ENCODE results near the gene STMP1.
"Not testable (repeated sequence)": the region's sequence is repeated elsewhere in the genome, so short reads cannot be mapped to it uniquely, and the experiment has no call there.

The STMP1 gene

GRCh38 chr7:135650831-135651573 is 11.3 kb upstream of the STMP1 start:
- peaks cover 20 to 22% of the 10 kb centered on the region in 2 donors for H3K36me3 Mint-ChIP-seq

GRCh38 chr7:135653340-135654080 is 8.8 kb upstream of the STMP1 start:
- no peaks in the 10 kb centered on the region for H3K4me1 Mint-ChIP-seq
- no peak overlapping the region for H3K27ac Mint-ChIP-seq
- no peak overlapping the region for H3K4me3 Mint-ChIP-seq
- DNase-seq (no peak), ATAC-seq (replicated peaks) (no peak)
- no peaks in the 10 kb centered on the region for H3K9me3 Mint-ChIP-seq
- H3K36me3 Mint-ChIP-seq = peaks cover 17 to 19% of the 10 kb centered on the region in 2 donors
- H3K27me3 Mint-ChIP-seq = no peaks in the 10 kb centered on the region

More at GRCh38 chr7:135650831-135651573, 11.3 kb upstream of the STMP1 start:
- no peaks in the 10 kb centered on the region for H3K27me3 Mint-ChIP-seq
- H3K27ac Mint-ChIP-seq = no peak overlapping the region
- no peaks in the 10 kb centered on the region for H3K4me1 Mint-ChIP-seq
- H3K4me3 Mint-ChIP-seq = no peak overlapping the region
- DNase-seq = no peak
- no peaks in the 10 kb centered on the region for H3K9me3 Mint-ChIP-seq
- ATAC-seq (replicated peaks) = no peak

DNA sequence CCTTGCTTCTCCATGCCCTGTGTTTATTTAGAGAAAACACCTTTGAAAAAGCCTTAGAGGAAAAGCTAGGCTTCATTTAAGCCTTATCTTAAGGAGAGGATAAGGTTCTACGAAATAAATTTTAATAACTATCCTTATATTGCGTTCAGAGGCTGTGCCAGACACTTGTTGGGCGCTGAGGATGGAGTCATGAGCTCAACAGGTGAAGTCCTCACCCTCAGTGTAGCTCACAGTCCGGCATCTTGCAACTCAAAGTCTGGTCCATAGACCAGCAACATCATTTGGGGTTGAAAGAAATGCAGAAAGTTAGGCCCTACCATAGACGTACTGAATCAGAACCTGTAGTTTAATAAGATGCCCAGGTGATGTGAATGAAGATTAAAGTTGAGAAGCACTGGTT is 3.8 kb upstream of the STMP1 start:
- H3K27me3 Mint-ChIP-seq = no peaks in the 10 kb centered on the region
- DNase-seq (no peak), ATAC-seq (replicated peaks) (no peak)
- peaks cover 8 to 11% of the 10 kb centered on the region in 2 donors for H3K4me1 Mint-ChIP-seq
- peaks cover 11 to 19% of the 10 kb centered on the region in 2 donors for H3K36me3 Mint-ChIP-seq
- H3K4me3 Mint-ChIP-seq = no peak overlapping the region
- peaks cover 0 to 3% of the 10 kb centered on the region in 2 donors for H3K9me3 Mint-ChIP-seq
- H3K27ac Mint-ChIP-seq = no peak overlapping the region

DNA sequence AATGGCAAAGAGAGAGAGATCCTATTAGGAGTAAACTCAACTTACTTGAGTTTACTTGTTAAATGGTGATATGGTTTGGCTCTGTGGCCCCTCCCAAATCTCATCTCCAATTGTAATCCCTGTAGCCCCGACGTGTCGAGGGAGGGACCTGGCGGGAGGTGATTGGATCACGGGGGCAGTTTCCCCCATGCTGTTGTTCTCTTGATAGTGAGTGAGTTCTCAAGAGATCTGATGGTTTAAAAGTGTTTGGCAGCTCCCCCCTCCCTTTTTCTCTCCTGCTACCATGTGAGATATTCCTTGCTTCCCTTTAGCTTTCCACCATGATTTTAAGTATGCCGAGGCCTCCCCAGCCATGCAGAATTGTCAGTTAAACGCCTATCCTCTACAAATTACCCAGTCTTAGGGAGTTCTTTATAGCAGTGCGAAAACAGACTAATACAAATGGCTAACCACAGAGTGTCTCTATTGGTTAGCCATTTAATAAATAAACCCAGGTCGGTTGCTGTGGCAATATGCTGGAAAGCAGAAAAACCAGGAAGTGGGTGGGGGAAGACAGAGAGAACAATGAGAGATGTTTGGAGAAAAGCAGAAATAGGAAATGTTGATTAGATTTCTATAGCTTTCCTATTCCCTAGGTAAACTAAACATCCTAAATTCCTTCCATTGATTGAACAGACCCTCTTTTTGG is 3.0 kb upstream of the STMP1 start:
- DNase-seq (no peak), ATAC-seq (replicated peaks) (no peak)
- Mint-ChIP-seq H3K4me1 (peaks cover 11 to 16% of the 10 kb centered on the region in 2 donors), H3K27ac (no peak overlapping the region), H3K9me3 (peaks cover 0 to 3% of the 10 kb centered on the region in 2 donors), H3K36me3 (peaks cover 11 to 19% of the 10 kb centered on the region in 2 donors), H3K4me3 (no peak overlapping the region), H3K27me3 (no peaks in the 10 kb centered on the region)

DNA sequence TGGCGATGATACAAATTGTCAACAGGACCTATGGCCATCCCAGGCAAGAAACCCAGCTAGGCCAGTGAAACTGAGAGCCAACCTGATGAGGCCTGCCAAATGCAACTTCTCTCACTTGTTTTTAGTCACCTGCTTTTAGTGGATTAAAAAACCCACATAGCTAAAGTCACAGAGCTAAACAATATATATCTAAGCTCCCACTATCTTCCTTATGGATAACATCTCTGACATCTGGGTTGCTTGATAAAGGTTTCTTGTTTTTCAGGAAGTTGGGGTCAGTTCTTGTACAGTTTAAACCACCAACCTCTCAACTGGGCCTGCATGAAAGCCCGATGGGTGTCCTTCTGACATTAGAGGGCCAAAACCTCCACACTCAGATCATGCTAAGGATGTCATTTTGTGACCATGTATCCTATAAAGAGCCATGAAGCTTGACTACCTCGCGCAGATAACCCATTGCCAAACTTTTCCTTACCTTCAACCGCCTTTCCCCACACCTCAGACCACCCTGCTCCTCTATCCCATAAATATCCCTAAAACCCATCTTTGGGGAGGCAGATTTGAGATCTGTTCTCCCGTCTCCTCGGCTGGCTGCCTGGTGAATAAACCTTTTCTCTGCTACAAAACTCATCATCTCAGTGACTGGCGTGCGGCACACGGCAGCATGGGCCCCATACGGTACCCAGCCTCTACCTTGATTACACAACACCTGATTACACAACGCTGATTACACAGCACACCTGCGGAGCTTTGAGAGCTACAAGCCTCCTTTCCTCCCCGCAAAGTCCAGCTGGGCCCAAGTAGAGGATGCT is 797 bp upstream of the STMP1 start:
- Mint-ChIP-seq H3K27me3 (no peaks in the 10 kb centered on the region), H3K9me3 (peaks cover 0 to 3% of the 10 kb centered on the region in 2 donors), H3K4me3 (peak overlapping the region; percentile 90 to 93), H3K36me3 (peaks cover 16 to 29% of the 10 kb centered on the region in 2 donors), H3K4me1 (peaks cover 20 to 34% of the 10 kb centered on the region in 2 donors), H3K27ac (peak overlapping the region; percentile 91)
- DNase-seq = no peak
- ATAC-seq (replicated peaks) = peak; percentile 13

GRCh38 chr7:135662123-135662372 is 266 bp upstream of the STMP1 start:
- Mint-ChIP-seq H3K4me3 (peak overlapping the region; percentile 90 to 93), H3K27ac (peak overlapping the region; percentile 91), H3K9me3 (peaks cover 0 to 3% of the 10 kb centered on the region in 2 donors), H3K4me1 (peaks cover 25 to 39% of the 10 kb centered on the region in 2 donors), H3K27me3 (no peaks in the 10 kb centered on the region), H3K36me3 (peaks cover 19 to 34% of the 10 kb centered on the region in 2 donors)
- ATAC-seq (replicated peaks) = no peak
- no peak for DNase-seq

- peak overlapping the region; percentile 85 for H3K27ac Mint-ChIP-seq
- DNase-seq (no peak), ATAC-seq (replicated peaks) (no peak)
- no peaks in the 10 kb centered on the region for H3K27me3 Mint-ChIP-seq
- peak overlapping the region; percentile 63 to 93 for H3K4me3 Mint-ChIP-seq
- H3K36me3 Mint-ChIP-seq = peaks cover 29 to 45% of the 10 kb centered on the region in 2 donors
- peaks cover 32 to 39% of the 10 kb centered on the region in 2 donors for H3K4me1 Mint-ChIP-seq
- peaks cover 3 to 4% of the 10 kb centered on the region in 2 donors for H3K9me3 Mint-ChIP-seq
These were observed 1.8 kb downstream of the STMP1 start for GRCh38 chr7:135664046-135664589.

GRCh38 chr7:135665042-135665441 is 2.7 kb downstream of the STMP1 start:
- Mint-ChIP-seq H3K27me3 (no peaks in the 10 kb centered on the region), H3K9me3 (peaks cover 4% of the 10 kb centered on the region in 2 donors), H3K36me3 (peaks cover 28 to 48% of the 10 kb centered on the region in 2 donors), H3K4me1 (peaks cover 32 to 46% of the 10 kb centered on the region in 2 donors), H3K4me3 (no peak overlapping the region), H3K27ac (no peak overlapping the region)
- DNase-seq (no peak), ATAC-seq (replicated peaks) (no peak)

DNA sequence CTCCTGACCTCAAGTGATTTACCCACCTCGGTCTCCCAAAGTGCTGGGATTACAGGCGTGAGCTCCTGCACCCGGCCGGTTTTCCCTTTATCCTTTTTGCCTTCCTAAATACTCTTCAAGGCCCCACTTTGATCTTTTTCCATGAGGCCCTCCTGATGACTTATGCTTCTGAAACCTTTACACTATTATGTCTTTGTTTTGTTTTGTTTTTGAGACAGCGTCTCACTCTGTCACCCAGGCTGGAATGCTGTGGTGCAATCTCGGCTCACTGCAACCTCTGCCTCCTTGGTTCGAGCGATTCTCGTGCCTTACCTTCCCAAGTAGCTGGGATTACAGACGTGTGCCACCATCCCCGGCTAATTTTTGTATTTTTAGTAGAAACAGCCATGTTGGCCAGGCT is 3.8 kb downstream of the STMP1 start:
- ATAC-seq (replicated peaks) (no peak), DNase-seq (no peak)
- peak overlapping the region; percentile 26 for H3K27ac Mint-ChIP-seq
- H3K9me3 Mint-ChIP-seq = peaks cover 4% of the 10 kb centered on the region in 2 donors
- H3K27me3 Mint-ChIP-seq = no peaks in the 10 kb centered on the region
- H3K4me3 Mint-ChIP-seq = no peak overlapping the region
- H3K36me3 Mint-ChIP-seq = peaks cover 26 to 46% of the 10 kb centered on the region in 2 donors
- peaks cover 32 to 47% of the 10 kb centered on the region in 2 donors for H3K4me1 Mint-ChIP-seq

DNA sequence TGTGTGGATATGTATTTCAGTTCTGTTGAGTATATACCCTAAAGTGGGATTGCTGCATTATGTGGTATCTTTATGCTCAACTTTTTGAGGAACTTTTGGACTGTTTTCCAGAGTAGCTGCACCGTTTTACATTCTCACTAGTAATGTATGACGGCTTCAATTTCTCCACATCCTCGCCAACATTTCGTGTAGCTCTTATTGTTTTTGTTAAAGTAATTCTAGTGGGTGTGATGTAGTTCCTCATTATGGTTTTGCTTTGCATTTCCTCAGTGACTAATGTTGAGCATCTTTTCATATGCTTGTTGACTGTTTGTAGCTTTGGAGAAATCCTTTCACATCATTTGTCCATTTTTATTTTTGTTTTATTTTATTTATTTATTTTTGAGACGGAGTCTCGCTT is 4.5 kb downstream of the STMP1 start:
- peak overlapping the region; percentile 26 for H3K27ac Mint-ChIP-seq
- H3K9me3 Mint-ChIP-seq = peaks cover 2 to 4% of the 10 kb centered on the region in 2 donors
- peaks cover 25 to 43% of the 10 kb centered on the region in 2 donors for H3K36me3 Mint-ChIP-seq
- no peaks in the 10 kb centered on the region for H3K27me3 Mint-ChIP-seq
- ATAC-seq (replicated peaks) (peak in 1 of 2 donors; percentile 39), DNase-seq (no peak)
- peaks cover 29 to 47% of the 10 kb centered on the region in 2 donors for H3K4me1 Mint-ChIP-seq
- no peak overlapping the region for H3K4me3 Mint-ChIP-seq

DNA sequence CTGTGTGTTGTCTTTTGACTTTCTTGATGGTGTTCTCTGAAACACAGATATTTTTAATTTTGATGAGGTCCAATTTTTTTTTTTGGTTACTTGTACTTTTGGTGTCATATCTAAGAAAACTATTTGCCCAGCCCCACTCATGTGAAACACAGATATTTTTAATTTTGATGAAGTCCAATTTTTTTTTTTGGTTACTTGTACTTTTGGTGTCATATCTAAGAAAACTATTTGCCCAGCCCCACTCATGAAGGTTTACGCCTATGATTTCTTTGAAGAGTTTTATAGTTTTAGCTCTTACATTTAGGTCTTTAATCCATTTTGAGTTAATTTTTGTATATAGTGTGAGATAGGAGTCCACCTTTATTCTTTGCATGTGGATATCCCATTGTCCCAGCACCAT is 5.3 kb downstream of the STMP1 start:
- Mint-ChIP-seq H3K36me3 (peaks cover 24 to 40% of the 10 kb centered on the region in 2 donors), H3K4me1 (peaks cover 28 to 46% of the 10 kb centered on the region in 2 donors)
- not testable (repeated sequence) for H3K27ac Mint-ChIP-seq; H3K4me3 Mint-ChIP-seq; H3K9me3 Mint-ChIP-seq; ATAC-seq (replicated peaks); H3K27me3 Mint-ChIP-seq; DNase-seq

- Mint-ChIP-seq H3K36me3 (peaks cover 24 to 49% of the 10 kb centered on the region in 2 donors), H3K4me1 (peaks cover 28 to 44% of the 10 kb centered on the region in 2 donors)
- not testable (repeated sequence) for DNase-seq; H3K4me3 Mint-ChIP-seq; H3K9me3 Mint-ChIP-seq; H3K27me3 Mint-ChIP-seq; H3K27ac Mint-ChIP-seq; ATAC-seq (replicated peaks)
These were observed 6.6 kb downstream of the STMP1 start for GRCh38 chr7:135668852-135669395.

DNA sequence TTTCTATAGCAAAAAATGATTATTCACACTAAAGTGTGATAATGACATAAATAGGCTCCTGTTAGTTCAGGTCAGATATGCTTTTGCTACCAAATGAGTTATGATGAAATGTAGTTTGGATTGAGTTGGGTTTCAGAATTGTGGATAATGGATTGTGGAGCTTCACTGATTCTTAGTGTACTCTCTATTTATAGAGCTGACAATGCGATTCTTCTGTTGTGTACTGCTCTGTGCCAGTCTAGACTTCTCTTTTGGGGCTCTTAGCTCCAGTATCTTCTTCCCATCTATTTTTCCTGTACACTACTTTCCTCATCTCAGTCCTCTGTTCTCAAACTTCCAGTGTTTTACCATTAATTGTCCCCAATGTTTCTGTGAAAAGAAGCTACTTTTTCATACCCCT is 7.5 kb downstream of the STMP1 start:
- no peak for ATAC-seq (replicated peaks)
- H3K9me3 Mint-ChIP-seq = peaks cover 1 to 4% of the 10 kb centered on the region in 2 donors
- H3K4me1 Mint-ChIP-seq = peaks cover 27 to 38% of the 10 kb centered on the region in 2 donors
- DNase-seq = no peak
- no peaks in the 10 kb centered on the region for H3K27me3 Mint-ChIP-seq
- no peak overlapping the region for H3K27ac Mint-ChIP-seq
- H3K4me3 Mint-ChIP-seq = no peak overlapping the region
- peaks cover 27 to 54% of the 10 kb centered on the region in 2 donors for H3K36me3 Mint-ChIP-seq
